Lung microvascular endothelial cell (primary cell): Measurements from ENCODE around the gene ZNF516. TPM values are rescaled to one million over a fixed set of nuclear protein-coding genes. Genes with fewer than 3 reads are reported as not detected.
"Not testable (repeated sequence)": the region's sequence is repeated elsewhere in the genome, so short reads cannot be mapped to it uniquely, and the experiment has no call there.

Experiments used
- DNase-seq, 2 donors: peaks; one replicate each; pipeline versions ENCODE4 v3.0.0 to v3.0.0-alpha.2; 2010; ENCODE audit warnings: low read depth in 2 of 2
- total RNA-seq: library from RNA; depleted of rRNA; stranded (reverse); fragments of >200 nt; gene quantifications from 2 replicates; pipeline ENCODE4 v1.2.1, GENCODE V29; 2014

ZNF516 gene
- 9.8 and 12.7 TPM in 2 replicates for total RNA-seq

- DNase-seq, result peak in 1 of 2 donors; percentile 41
These were observed at the start of gene ZNF516 for GRCh38 chr18:76495006-76495370. Gene ZNF516, minus strand, starts transcription at chr18:76495242. Its CDS starts 52,188 bp downstream, at chr18:76443054.

- DNase-seq, result no peak
These were observed 43.8 kb upstream of the ZNF516 start for GRCh38 chr18:76538846-76539245.

- DNase-seq, result no peak
These were observed 42.6 kb upstream of the ZNF516 start for GRCh38 chr18:76537621-76538020.

GRCh38 chr18:76536593-76536992 lies 41.6 kb upstream of the ZNF516 start:
- not testable (repeated sequence) for DNase-seq

- no peak for DNase-seq
These were observed 37.8 kb upstream of the ZNF516 start for GRCh38 chr18:76532875-76533274.

GRCh38 chr18:76530846-76531245 lies 35.8 kb upstream of the ZNF516 start:
- no peak for DNase-seq

- no peak for DNase-seq
These were observed 35.3 kb upstream of the ZNF516 start for GRCh38 chr18:76530391-76530790.

GRCh38 chr18:76529433-76529811 lies 34.4 kb upstream of the ZNF516 start:
- DNase-seq, result no peak

- DNase-seq, result no peak
These were observed 33.7 kb upstream of the ZNF516 start for GRCh38 chr18:76528477-76529432.

GRCh38 chr18:76525911-76526310 lies 30.9 kb upstream of the ZNF516 start:
- no peak for DNase-seq

- DNase-seq, result peak; percentile 19 to 75
These were observed 30.1 kb upstream of the ZNF516 start for GRCh38 chr18:76524900-76525698.

- DNase-seq, result no peak
These were observed 29.4 kb upstream of the ZNF516 start for GRCh38 chr18:76524477-76524876.

- no peak for DNase-seq
These were observed 27.5 kb upstream of the ZNF516 start for GRCh38 chr18:76522551-76522950.

- DNase-seq, result no peak
These were observed 27.1 kb upstream of the ZNF516 start for GRCh38 chr18:76522122-76522503.

GRCh38 chr18:76521417-76522121 lies 26.5 kb upstream of the ZNF516 start:
- no peak for DNase-seq

- DNase-seq, result no peak
These were observed 24.0 kb upstream of the ZNF516 start for GRCh38 chr18:76518860-76519538.

- peak in 1 of 2 donors; percentile 22 for DNase-seq
These were observed 23.2 kb upstream of the ZNF516 start for GRCh38 chr18:76518123-76518859.

GRCh38 chr18:76515576-76515975 lies 20.5 kb upstream of the ZNF516 start:
- DNase-seq, result no peak

- no peak for DNase-seq
These were observed 19.5 kb upstream of the ZNF516 start for GRCh38 chr18:76514573-76514972.

GRCh38 chr18:76507830-76508385 lies 12.9 kb upstream of the ZNF516 start:
- no peak for DNase-seq
